GM12892 (cell line): ENCODE results near the gene ZNF638.

Experiments
- DNase-seq: peaks from one replicate; pipeline ENCODE4 v3.0.0; 2011; ENCODE audit not compliant: insufficient read length
- FAIRE-seq: peaks from 2 replicates; lab custom pipeline; 2011; peaks lifted over from hg19 to GRCh38; lab: Jason Lieb, UNC
- POLR2A ChIP-seq: IDR thresholded peaks from 2 replicates; pipeline ENCODE4 v1.6.1; 2011; ENCODE audit warnings: low read depth, low read length, control low read depth
- POLR2AphosphoS5 ChIP-seq: IDR thresholded peaks from 2 replicates; pipeline ENCODE4 v1.6.1; 2011; ENCODE audit warnings: low read depth, low read length, control low read depth
- TAF1 ChIP-seq: IDR thresholded peaks from 2 replicates; pipeline ENCODE4 v1.6.1; 2011; ENCODE audit warnings: low read depth, mild to moderate bottlenecking, control low read depth, low read length, borderline replicate concordance

ZNF638 gene

GRCh38 chr2:71455011-71455740 lies 123.6 kb downstream of the ZNF638 start:
- FAIRE-seq, result no peak
- TF ChIP-seq TAF1, result no peak
- no peak for TF ChIP-seq POLR2AphosphoS5
- TF ChIP-seq POLR2A, result no peak
- no peak for DNase-seq

- no peak for TF ChIP-seq TAF1
- TF ChIP-seq POLR2A, result no peak
- TF ChIP-seq POLR2AphosphoS5, result no peak
- no peak for FAIRE-seq
- no peak for DNase-seq
These were observed 124.4 kb downstream of the ZNF638 start for GRCh38 chr2:71455741-71456569.

GRCh38 chr2:71456617-71457016 lies 125.0 kb downstream of the ZNF638 start:
- DNase-seq, result no peak
- TF ChIP-seq POLR2AphosphoS5 (no peak), POLR2A (no peak), TAF1 (no peak)
- FAIRE-seq, result no peak

- no peak for DNase-seq
- no peak for FAIRE-seq
- TF ChIP-seq TAF1 (no peak), POLR2A (no peak), POLR2AphosphoS5 (no peak)
These were observed 125.7 kb downstream of the ZNF638 start for GRCh38 chr2:71457123-71457915.

GRCh38 chr2:71457923-71458322 lies 126.3 kb downstream of the ZNF638 start:
- TF ChIP-seq TAF1, result no peak
- no peak for TF ChIP-seq POLR2A
- TF ChIP-seq POLR2AphosphoS5, result no peak
- FAIRE-seq (no peak), DNase-seq (no peak)

GRCh38 chr2:71458413-71459083 lies 127.0 kb downstream of the ZNF638 start:
- TF ChIP-seq POLR2A (no peak), TAF1 (no peak), POLR2AphosphoS5 (no peak)
- FAIRE-seq (no peak), DNase-seq (no peak)

GRCh38 chr2:71459084-71459431 lies 127.5 kb downstream of the ZNF638 start:
- FAIRE-seq, result no peak
- TF ChIP-seq POLR2AphosphoS5, result no peak
- TF ChIP-seq POLR2A, result no peak
- no peak for DNase-seq

- TF ChIP-seq POLR2A (no peak), TAF1 (no peak), POLR2AphosphoS5 (no peak)
- FAIRE-seq (no peak), DNase-seq (no peak)
These were observed 128.5 kb downstream of the ZNF638 start for GRCh38 chr2:71460056-71460455.

GRCh38 chr2:71460595-71461303 lies 129.2 kb downstream of the ZNF638 start:
- DNase-seq (no peak), FAIRE-seq (no peak)

GRCh38 chr2:71461304-71461671 lies 129.7 kb downstream of the ZNF638 start:
- DNase-seq (no peak), FAIRE-seq (no peak)
- TF ChIP-seq POLR2A (no peak), TAF1 (no peak), POLR2AphosphoS5 (no peak)

More at GRCh38 chr2:71460595-71461303, 129.2 kb downstream of the ZNF638 start:
- TF ChIP-seq POLR2AphosphoS5 (no peak), TAF1 (no peak), POLR2A (no peak)

- TF ChIP-seq POLR2AphosphoS5 (no peak), POLR2A (no peak), TAF1 (no peak)
- FAIRE-seq (no peak), DNase-seq (no peak)
These were observed 130.5 kb downstream of the ZNF638 start for GRCh38 chr2:71462056-71462605.
